Measurements from ENCODE around the gene FOXP1. TPM values are rescaled to one million over a fixed set of nuclear protein-coding genes. Genes with fewer than 3 reads are reported as not detected.

Gene FOXP1
- total and polyA plus RNA-seq, 2 of the 8 experiments (the other 6 are each of a cell fraction or from before 2014, with no cell fraction given), result 13.9 to 25.4 TPM

DNA sequence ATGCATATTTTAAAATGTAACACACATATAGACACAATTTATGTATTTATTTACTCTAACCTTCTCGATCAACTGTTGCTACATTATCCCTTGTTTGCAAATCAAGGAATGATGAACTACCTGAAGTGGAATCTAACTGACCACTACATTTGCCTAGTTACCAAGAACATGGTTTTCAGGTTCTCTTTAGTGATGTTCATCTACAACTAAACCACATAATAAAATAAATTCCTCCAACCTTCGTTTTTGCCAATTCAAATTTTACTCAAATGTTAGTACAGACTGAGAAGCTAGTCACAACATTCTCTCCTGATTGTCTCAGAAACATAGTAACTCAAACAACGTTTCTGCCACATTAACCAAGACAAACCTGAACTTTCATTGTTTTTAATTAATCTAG lies 521.9 kb downstream of the FOXP1 start (continued):
- TF ChIP-seq, protein P1, sequence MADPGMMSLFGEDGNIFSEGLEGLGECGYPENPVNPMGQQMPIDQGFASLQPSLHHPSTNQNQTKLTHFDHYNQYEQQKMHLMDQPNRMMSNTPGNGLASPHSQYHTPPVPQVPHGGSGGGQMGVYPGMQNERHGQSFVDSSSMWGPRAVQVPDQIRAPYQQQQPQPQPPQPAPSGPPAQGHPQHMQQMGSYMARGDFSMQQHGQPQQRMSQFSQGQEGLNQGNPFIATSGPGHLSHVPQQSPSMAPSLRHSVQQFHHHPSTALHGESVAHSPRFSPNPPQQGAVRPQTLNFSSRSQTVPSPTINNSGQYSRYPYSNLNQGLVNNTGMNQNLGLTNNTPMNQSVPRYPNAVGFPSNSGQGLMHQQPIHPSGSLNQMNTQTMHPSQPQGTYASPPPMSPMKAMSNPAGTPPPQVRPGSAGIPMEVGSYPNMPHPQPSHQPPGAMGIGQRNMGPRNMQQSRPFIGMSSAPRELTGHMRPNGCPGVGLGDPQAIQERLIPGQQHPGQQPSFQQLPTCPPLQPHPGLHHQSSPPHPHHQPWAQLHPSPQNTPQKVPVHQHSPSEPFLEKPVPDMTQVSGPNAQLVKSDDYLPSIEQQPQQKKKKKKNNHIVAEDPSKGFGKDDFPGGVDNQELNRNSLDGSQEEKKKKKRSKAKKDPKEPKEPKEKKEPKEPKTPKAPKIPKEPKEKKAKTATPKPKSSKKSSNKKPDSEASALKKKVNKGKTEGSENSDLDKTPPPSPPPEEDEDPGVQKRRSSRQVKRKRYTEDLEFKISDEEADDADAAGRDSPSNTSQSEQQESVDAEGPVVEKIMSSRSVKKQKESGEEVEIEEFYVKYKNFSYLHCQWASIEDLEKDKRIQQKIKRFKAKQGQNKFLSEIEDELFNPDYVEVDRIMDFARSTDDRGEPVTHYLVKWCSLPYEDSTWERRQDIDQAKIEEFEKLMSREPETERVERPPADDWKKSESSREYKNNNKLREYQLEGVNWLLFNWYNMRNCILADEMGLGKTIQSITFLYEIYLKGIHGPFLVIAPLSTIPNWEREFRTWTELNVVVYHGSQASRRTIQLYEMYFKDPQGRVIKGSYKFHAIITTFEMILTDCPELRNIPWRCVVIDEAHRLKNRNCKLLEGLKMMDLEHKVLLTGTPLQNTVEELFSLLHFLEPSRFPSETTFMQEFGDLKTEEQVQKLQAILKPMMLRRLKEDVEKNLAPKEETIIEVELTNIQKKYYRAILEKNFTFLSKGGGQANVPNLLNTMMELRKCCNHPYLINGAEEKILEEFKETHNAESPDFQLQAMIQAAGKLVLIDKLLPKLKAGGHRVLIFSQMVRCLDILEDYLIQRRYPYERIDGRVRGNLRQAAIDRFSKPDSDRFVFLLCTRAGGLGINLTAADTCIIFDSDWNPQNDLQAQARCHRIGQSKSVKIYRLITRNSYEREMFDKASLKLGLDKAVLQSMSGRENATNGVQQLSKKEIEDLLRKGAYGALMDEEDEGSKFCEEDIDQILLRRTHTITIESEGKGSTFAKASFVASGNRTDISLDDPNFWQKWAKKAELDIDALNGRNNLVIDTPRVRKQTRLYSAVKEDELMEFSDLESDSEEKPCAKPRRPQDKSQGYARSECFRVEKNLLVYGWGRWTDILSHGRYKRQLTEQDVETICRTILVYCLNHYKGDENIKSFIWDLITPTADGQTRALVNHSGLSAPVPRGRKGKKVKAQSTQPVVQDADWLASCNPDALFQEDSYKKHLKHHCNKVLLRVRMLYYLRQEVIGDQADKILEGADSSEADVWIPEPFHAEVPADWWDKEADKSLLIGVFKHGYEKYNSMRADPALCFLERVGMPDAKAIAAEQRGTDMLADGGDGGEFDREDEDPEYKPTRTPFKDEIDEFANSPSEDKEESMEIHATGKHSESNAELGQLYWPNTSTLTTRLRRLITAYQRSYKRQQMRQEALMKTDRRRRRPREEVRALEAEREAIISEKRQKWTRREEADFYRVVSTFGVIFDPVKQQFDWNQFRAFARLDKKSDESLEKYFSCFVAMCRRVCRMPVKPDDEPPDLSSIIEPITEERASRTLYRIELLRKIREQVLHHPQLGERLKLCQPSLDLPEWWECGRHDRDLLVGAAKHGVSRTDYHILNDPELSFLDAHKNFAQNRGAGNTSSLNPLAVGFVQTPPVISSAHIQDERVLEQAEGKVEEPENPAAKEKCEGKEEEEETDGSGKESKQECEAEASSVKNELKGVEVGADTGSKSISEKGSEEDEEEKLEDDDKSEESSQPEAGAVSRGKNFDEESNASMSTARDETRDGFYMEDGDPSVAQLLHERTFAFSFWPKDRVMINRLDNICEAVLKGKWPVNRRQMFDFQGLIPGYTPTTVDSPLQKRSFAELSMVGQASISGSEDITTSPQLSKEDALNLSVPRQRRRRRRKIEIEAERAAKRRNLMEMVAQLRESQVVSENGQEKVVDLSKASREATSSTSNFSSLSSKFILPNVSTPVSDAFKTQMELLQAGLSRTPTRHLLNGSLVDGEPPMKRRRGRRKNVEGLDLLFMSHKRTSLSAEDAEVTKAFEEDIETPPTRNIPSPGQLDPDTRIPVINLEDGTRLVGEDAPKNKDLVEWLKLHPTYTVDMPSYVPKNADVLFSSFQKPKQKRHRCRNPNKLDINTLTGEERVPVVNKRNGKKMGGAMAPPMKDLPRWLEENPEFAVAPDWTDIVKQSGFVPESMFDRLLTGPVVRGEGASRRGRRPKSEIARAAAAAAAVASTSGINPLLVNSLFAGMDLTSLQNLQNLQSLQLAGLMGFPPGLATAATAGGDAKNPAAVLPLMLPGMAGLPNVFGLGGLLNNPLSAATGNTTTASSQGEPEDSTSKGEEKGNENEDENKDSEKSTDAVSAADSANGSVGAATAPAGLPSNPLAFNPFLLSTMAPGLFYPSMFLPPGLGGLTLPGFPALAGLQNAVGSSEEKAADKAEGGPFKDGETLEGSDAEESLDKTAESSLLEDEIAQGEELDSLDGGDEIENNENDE (IDR thresholded peaks at IDR 0.05; ENCODE audit: insufficient replicate concordance, low read length), result no peak
- no peak for TF ChIP-seq NANOG (IDR thresholded peaks at IDR 0.05; ENCODE audit: insufficient read depth, low read depth, low read length, poor library complexity, severe bottlenecking)
- no peak for TF ChIP-seq TAF1 (IDR thresholded peaks at IDR 0.05; ENCODE audit: low read depth, low read length)
- no peak for TF ChIP-seq JUN (IDR thresholded peaks at IDR 0.05; ENCODE audit: low read depth, low read length)
- TF ChIP-seq, protein P2, sequence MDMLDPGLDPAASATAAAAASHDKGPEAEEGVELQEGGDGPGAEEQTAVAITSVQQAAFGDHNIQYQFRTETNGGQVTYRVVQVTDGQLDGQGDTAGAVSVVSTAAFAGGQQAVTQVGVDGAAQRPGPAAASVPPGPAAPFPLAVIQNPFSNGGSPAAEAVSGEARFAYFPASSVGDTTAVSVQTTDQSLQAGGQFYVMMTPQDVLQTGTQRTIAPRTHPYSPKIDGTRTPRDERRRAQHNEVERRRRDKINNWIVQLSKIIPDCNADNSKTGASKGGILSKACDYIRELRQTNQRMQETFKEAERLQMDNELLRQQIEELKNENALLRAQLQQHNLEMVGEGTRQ (IDR thresholded peaks at IDR 0.05; ENCODE audit: low read length), result no peak

All from H1 (cell line).